Gastroesophageal sphincter (tissue), 4 donors: ENCODE measurements around the gene GPRASP2. TPM values are rescaled to one million over a fixed set of nuclear protein-coding genes. Genes with fewer than 3 reads are reported as not detected.
A peak's percentile ranks its signal among the peaks of the same experiment; 100 is the strongest.
"Not testable (repeated sequence)": the region's sequence is repeated elsewhere in the genome, so short reads cannot be mapped to it uniquely, and the experiment has no call there.

Source experiments
- ATAC-seq: fragments of 150-250 bp; one replicate; pipeline ENCODE4 v1.9.1; 2016; ENCODE audit warnings: mild to moderate bottlenecking, moderate library complexity
- H3K27ac ChIP-seq, 4 donors: fragments of 200-600 bp; sonication (generic) in 3 of 4; 1 replicate in 3 of 4; 2 replicates in 1 of 4; pipeline ENCODE4 v1.5.1; 2016 to 2019
- H3K27me3 ChIP-seq: fragments of 200-600 bp; sonication (generic); one replicate; pipeline ENCODE4 v1.5.1; 2019
- H3K36me3 ChIP-seq, 2 donors: fragments of 200-600 bp; sonication (generic); one replicate each; pipeline ENCODE4 v1.5.1; 2019; ENCODE audit warnings: control low read depth in 1 of 2
- H3K4me1 ChIP-seq, 3 donors: fragments of 200-600 bp; sonication (generic); 1 replicate in 2 of 3; 2 replicates in 1 of 3; pipeline ENCODE4 v1.5.1; 2016 to 2019; ENCODE audit warnings: control low read depth in 2 of 3
- H3K4me3 ChIP-seq, 2 donors: fragments of 200-600 bp; sonication (generic); one replicate each; pipeline ENCODE4 v1.5.1; 2019; ENCODE audit warnings: mild to moderate bottlenecking in 1 of 2, moderate library complexity in 1 of 2
- H3K9me3 ChIP-seq, 3 donors: fragments of 200-600 bp; sonication (generic); one replicate each; pipeline ENCODE4 v1.5.1; 2017 to 2019; ENCODE audit warnings: control low read depth in 2 of 3
- EP300 ChIP-seq: sonication (generic); formaldehyde crosslinking; IDR thresholded peaks from one replicate; pipeline ENCODE4 v1.6.1; 2017; ENCODE audit warnings: antibody characterized with exemption, mild to moderate bottlenecking
- POLR2A ChIP-seq, 2 donors: fragments of 450-650 bp; IDR thresholded peaks; one replicate each; pipeline ENCODE4 v1.6.1; 2017; ENCODE audit warnings: antibody characterized with exemption in 2 of 2, mild to moderate bottlenecking in 2 of 2, moderate library complexity in 1 of 2
- POLR2AphosphoS5 ChIP-seq: sonication (generic); formaldehyde crosslinking; IDR thresholded peaks from one replicate; pipeline ENCODE4 v1.6.1; 2017; ENCODE audit warnings: antibody characterized with exemption
- WGBS, 2 donors: methylation state at CpG; one replicate each; pipeline ENCODE4 v1.1.5; 2018; ENCODE audit warnings: low coverage in 1 of 2; 5-methylcytosine and 5-hydroxymethylcytosine counted together
- total RNA-seq, 4 donors: library from RNA; depleted of rRNA; stranded (reverse); fragments of >200 nt; gene quantifications; one replicate each; pipeline ENCODE4 v1.1.0, GENCODE V29; 2016
- TF ChIP-seq, protein P1 (sequence below), 4 experiments: fragments of 200-600 bp in 2 of 4; fragments of 450-650 bp in 2 of 4; sonication (generic) in 1 of 4; IDR thresholded peaks; one replicate each; pipeline ENCODE4 v1.5.1; 2017 to 2019; ENCODE audit warnings: antibody characterized with exemption in 4 of 4, mild to moderate bottlenecking in 2 of 4, moderate library complexity in 2 of 4

Gene GPRASP2
- total RNA-seq, 4 donors from 2014 or later = 12.6 to 14.3 (median 13.4) TPM

- TF ChIP-seq POLR2AphosphoS5 = peak; percentile 24
- TF ChIP-seq, protein P1, sequence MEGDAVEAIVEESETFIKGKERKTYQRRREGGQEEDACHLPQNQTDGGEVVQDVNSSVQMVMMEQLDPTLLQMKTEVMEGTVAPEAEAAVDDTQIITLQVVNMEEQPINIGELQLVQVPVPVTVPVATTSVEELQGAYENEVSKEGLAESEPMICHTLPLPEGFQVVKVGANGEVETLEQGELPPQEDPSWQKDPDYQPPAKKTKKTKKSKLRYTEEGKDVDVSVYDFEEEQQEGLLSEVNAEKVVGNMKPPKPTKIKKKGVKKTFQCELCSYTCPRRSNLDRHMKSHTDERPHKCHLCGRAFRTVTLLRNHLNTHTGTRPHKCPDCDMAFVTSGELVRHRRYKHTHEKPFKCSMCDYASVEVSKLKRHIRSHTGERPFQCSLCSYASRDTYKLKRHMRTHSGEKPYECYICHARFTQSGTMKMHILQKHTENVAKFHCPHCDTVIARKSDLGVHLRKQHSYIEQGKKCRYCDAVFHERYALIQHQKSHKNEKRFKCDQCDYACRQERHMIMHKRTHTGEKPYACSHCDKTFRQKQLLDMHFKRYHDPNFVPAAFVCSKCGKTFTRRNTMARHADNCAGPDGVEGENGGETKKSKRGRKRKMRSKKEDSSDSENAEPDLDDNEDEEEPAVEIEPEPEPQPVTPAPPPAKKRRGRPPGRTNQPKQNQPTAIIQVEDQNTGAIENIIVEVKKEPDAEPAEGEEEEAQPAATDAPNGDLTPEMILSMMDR (IDR thresholded peaks at IDR 0.05) = no peak
- Histone ChIP-seq H3K4me1 (no peaks in the 10 kb centered on the region), H3K9me3 (no peaks in the 10 kb centered on the region), H3K27me3 (no peaks in the 10 kb centered on the region), H3K36me3 (no peaks in the 10 kb centered on the region), H3K27ac (peak within 1 kb of the TSS; percentile 8 to 68 (median 55)), H3K4me3 (peak within 1 kb of the TSS; percentile 51 to 52)
- peak; percentile 82 for ATAC-seq
- WGBS, 2 donors = 5 to 44% methylated on average over 8 to 9 of the region's 31 CpGs
Measured at GRCh38 chrX:102720237-102721168, 8.3 kb downstream of the GPRASP2 start, which contains the start of gene GPRASP3. TSS of gene GPRASP3 (plus strand) at chrX:102720743. CDS start at chrX:102748996, 28,253 bp downstream.

GRCh38 chrX:102721169-102721506, 8.9 kb downstream of the GPRASP2 start:
- not testable (repeated sequence) for H3K9me3 ChIP-seq, H3K4me1 ChIP-seq, H3K27me3 ChIP-seq, H3K36me3 ChIP-seq
- Histone ChIP-seq H3K4me3 (peak overlapping the region; percentile 51 to 52), H3K27ac (peak overlapping the region in 3 of 4 donors; percentile 44 to 68 (median 66))
- peak; percentile 11 for ATAC-seq
- WGBS, 2 donors = 50 to 100% methylated on average over 1 of the region's 7 CpGs

GRCh38 chrX:102723456-102723855, 11.2 kb downstream of the GPRASP2 start:
- no peak overlapping the region for H3K4me3 ChIP-seq
- no peaks in the 10 kb centered on the region for H3K9me3 ChIP-seq
- WGBS, 2 donors = 50% methylated on average over 1 of the region's 1 CpG; no CpG with 5 or more reads in 1 of the 2 donors
- H3K4me1 ChIP-seq = no peaks in the 10 kb centered on the region
- ATAC-seq = no peak
- TF ChIP-seq, protein P1 (IDR thresholded peaks at IDR 0.05) = no peak
- TF ChIP-seq EP300 = no peak
- no peak for TF ChIP-seq POLR2AphosphoS5
- TF ChIP-seq POLR2A (IDR thresholded peaks at IDR 0.05) = no peak
- H3K27ac ChIP-seq = no peak overlapping the region
- no peaks in the 10 kb centered on the region for H3K27me3 ChIP-seq
- H3K36me3 ChIP-seq = no peaks in the 10 kb centered on the region

GRCh38 chrX:102727761-102728160, 15.5 kb downstream of the GPRASP2 start:
- no peaks in the 10 kb centered on the region for H3K4me1 ChIP-seq
- H3K27me3 ChIP-seq = no peaks in the 10 kb centered on the region
- H3K36me3 ChIP-seq = no peaks in the 10 kb centered on the region
- no peaks in the 10 kb centered on the region for H3K9me3 ChIP-seq
- 33% methylated on average over 1 of the region's 1 CpG; no CpG with 5 or more reads in 1 of the 2 donors for WGBS, 2 donors
- TF ChIP-seq EP300 = no peak
- TF ChIP-seq, protein P1 (IDR thresholded peaks at IDR 0.05) = no peak
- TF ChIP-seq POLR2A (IDR thresholded peaks at IDR 0.05) = no peak
- no peak for TF ChIP-seq POLR2AphosphoS5
- H3K4me3 ChIP-seq = no peak overlapping the region
- no peak for ATAC-seq
- H3K27ac ChIP-seq = no peak overlapping the region

DNA sequence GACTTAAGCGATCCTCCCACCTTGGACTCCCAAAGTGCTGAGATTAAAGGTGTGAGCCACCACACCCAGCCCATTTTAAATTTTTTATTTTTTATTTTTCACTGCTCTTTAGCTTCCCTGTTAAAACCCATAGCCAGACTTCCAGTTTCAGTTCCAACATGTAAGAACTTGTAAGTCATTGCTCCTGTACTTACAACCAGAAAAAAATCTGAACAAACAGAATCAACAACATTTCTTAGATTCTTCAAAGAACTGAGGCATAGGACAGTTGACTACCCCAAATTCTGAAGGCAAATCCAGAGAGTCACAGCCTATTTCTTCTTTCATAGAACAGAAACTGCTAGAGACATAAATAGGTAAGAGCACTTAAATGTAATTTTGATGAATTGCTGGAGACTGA, 16.4 kb downstream of the GPRASP2 start:
- TF ChIP-seq EP300 (no peak), POLR2AphosphoS5 (no peak)
- TF ChIP-seq, protein P1 (IDR thresholded peaks at IDR 0.05) = no peak
- Histone ChIP-seq H3K36me3 (no peaks in the 10 kb centered on the region), H3K27me3 (no peaks in the 10 kb centered on the region), H3K4me1 (no peaks in the 10 kb centered on the region), H3K9me3 (no peaks in the 10 kb centered on the region), H3K4me3 (no peak overlapping the region), H3K27ac (no peak overlapping the region)
- WGBS, 2 donors = no CpG with 5 or more reads among the region's 1 CpG
- no peak for ATAC-seq
